ENCODE measurements around the gene CTDP1.
"Not testable (repeated sequence)": the region's sequence is repeated elsewhere in the genome, so short reads cannot be mapped to it uniquely, and the experiment has no call there.

The CTDP1 gene

DNA sequence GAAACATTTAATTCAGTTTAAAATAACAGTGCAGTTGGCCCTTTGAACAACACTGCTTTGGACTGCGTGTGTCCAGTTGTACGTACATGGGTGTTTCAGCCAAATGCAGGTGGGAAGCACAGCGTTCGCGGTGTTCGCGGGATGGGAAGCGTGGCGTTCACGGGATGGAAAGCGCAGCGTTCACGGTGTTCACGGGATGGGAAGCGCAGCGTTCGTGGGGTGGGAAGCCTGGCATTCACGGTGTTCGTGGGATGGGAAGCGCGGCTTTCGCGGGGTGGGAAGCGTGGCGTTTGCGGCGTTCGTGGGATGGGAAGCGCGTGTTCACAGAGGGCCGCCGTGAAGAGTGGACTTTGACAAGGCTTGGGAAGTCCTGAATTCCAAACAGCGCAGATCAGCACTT, 47.6 kb downstream of the CTDP1 start:
- DNase-seq, result no peak

- no peak for DNase-seq
Observed at GRCh38 chr18:79728931-79729586, 49.5 kb downstream of the CTDP1 start.

DNA sequence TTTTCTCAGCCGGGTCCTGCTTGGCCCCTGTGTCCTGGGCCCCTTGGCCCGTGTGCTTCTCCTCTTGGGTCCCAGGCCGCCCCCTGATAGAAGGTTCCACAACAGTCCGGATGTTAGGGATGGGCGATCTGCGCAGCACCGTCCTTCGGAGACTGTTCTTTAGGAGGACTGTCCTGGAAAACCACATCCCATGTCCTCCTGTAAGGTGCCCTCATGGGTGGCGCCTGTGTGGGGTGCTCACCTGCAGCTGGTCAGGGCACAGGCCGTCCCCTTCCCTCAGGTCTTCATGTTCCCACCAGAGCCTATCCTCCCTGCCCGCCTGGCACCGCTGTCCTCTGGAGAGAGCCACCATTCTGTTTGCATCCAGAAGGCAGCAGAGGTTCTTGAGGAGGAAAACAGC, 50.0 kb downstream of the CTDP1 start:
- no peak for DNase-seq

- no peak for DNase-seq
Observed at GRCh38 chr18:79730804-79731203, 51.2 kb downstream of the CTDP1 start.

DNA sequence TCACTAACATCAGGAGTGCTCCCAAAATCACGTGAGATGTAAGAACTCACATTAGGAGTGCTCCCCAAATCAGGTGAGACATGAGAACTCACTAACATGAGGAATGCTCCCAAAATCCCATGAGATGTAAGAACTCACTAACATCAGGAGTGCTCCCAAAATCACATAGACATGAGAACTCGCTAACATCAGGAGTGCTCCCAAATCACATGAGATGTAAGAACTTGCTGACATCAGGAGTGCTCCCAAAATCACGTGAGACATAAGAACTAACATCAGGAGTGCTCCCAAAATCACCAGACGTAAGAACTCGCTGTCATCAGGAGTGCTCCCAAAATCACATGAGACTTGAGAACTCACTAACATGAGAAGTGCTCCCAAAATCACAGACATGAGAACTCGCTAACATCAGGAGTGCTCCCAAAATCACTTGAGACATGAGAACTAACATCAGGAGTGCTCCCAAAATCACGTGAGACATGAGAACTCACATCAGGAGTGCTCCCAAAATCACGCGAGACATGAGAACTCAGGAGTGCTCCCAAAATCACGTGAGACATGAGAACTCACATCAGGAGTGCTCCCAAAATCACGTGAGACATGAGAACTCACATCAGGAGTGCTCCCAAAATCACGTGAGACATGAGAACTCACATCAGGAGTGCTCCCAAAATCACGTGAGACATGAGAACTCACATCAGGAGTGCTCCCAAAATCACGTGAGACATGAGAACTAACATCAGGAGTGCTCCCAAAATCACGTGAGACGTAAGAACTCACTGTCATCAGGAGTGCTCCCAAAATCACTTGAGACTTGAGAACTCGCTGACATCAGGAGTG, 52.5 kb downstream of the CTDP1 start:
- not testable (repeated sequence) for DNase-seq

DNA sequence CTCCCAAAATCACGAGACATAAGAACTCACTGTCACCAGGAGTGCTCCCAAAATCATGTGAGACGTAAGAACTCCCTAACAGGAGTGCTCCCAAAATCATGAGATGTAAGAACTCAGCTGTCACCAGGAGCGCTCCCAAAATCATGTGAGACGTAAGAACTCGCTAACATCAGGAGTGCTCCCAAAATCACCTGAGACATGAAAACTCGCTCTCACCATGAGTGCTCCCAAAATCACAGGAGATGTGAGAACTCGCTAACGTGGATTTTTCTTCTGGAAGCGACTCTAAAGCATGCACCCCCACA, 53.1 kb downstream of the CTDP1 start:
- DNase-seq, result no peak

- DNase-seq, result no peak
Observed at GRCh38 chr18:79733135-79733701, 53.6 kb downstream of the CTDP1 start.

GRCh38 chr18:79733986-79734770, 54.6 kb downstream of the CTDP1 start:
- no peak for DNase-seq

GRCh38 chr18:79735071-79735980, 55.7 kb downstream of the CTDP1 start:
- DNase-seq, result no peak

GRCh38 chr18:79736230-79736629, 56.6 kb downstream of the CTDP1 start:
- DNase-seq, result no peak

DNA sequence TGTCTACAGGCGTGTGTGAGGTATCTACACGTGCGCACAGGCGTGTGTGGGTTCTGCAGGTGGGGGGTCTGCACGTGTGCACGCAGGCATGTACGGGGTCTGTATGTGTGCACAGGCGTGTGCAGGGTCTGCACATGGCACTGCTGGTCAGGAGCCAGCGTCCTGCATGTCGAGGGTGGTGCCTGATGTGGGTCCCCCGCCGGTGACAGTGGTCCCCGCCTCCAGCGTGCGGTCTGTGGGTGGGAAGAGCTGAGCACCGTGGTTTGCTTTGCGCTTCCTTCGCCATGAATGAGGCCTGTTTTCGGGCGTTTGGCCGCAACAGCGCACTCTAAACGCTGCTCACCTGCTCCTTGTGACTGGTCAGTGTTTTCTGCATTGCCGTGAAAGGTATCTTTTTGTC, 57.2 kb downstream of the CTDP1 start:
- DNase-seq, result no peak

GRCh38 chr18:79737426-79737825, 57.8 kb downstream of the CTDP1 start:
- DNase-seq, result no peak

GRCh38 chr18:79738041-79738461, 58.4 kb downstream of the CTDP1 start:
- DNase-seq, result no peak

- DNase-seq, result no peak
Observed at GRCh38 chr18:79738581-79739439, 59.2 kb downstream of the CTDP1 start.

DNA sequence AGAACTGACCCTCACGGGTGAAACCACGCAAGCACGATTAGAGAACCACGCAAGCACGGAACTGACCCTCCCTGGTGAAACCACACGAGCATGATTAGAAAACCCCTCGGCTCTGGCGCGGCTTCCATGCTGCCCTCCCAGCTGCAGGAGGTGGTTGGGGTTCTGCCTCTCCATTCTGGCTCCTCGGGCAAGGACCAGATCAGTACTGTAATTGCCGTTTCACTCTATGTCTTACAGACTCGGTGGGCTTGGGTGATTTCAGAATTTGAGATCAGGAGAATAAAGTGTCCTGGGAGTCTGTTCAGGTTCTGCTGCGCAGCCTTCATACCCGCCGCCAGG, 59.8 kb downstream of the CTDP1 start:
- DNase-seq, result no peak

DNA sequence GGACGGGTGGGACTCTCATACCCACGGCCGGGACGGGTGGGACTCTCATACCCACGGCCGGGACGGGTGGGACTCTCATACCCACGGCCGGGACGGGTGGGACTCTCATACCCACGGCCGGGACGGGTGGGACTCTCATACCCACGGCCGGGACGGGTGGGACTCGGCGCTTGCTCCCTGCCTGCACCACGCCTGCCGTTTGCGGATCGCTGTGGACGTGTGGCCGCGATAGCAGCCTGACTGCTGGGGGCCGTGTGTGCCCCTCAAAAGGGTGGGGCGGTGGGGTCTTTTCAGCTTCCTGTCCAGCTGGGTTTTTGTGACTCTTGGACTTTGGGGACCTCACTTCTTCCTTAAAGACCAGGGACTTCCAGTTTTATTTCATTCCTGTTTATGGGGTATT, 60.4 kb downstream of the CTDP1 start:
- DNase-seq, result not testable (repeated sequence)

DNA sequence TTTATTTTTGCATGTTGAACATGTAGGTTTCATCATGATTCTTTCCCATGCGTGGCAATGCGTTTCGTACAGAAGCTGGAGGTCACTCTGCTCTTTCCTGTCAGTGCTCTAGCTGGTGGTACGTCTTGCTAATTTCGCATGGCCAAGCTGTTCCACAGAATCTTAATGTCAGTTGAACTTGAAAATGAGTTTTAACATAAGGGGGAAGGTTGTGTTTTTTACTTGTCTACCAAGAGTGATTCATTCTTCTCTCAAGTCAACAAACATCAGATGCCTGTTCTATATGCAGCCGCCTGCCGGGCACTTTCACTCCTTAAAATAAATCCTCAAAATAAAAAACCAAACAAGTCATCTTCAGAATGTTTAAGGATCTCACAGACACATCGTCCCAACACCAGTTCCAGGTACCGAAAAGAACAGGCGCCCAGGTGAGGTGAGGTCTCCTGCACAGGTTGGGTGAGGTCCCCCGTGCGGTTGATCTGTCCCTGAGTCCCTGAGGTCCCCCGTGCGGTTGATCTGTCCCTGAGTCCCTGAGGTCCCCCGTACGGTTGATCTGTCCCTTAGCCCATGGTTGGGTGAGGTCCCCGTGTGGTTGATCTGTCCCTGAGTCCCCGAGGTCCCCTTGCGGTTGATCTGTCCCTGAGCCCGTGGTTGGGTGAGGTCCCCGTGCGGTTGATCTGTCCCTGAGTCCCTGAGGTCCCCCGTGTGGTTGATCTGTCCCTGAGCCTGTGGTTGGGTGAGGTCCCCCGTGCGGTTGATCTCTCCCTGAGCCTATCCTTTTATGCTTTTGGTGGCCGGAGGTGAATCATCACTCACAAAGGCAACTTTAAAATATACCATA, 61.1 kb downstream of the CTDP1 start:
- DNase-seq, result no peak

- no peak for DNase-seq
Observed at GRCh38 chr18:79741362-79741700, 61.7 kb downstream of the CTDP1 start.

GRCh38 chr18:79742076-79742475, 62.5 kb downstream of the CTDP1 start:
- no peak for DNase-seq

- DNase-seq, result no peak
Observed at GRCh38 chr18:79744625-79745024, 65.0 kb downstream of the CTDP1 start.

DNA sequence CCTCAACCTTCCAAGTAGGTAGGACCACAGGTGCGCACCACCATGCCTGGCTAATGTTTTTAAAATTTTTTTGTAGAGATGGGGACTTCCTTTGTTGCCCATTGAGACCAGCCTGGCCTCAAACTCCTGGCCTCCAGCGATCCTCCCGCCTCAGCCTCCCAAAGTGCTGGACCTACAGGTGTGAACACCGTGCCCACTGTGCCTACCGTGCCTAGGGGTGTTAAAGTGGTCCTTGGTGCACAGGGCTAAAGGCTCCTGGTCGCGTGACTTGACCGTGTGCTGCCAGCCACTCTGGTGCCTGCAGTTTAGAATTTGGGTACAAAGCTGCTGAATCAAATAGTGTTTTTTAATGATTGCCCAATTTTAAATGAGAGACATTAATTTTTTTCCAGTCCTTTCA, 67.1 kb downstream of the CTDP1 start:
- DNase-seq, result no peak

Measured in SHP77 (cell line).